ENCODE measurements around the gene CS. TPM values are rescaled to one million over a fixed set of nuclear protein-coding genes. Genes with fewer than 3 reads are reported as not detected.

The CS gene
- total RNA-seq, 1 experiment from 2014 or later, result 185 TPM

DNA sequence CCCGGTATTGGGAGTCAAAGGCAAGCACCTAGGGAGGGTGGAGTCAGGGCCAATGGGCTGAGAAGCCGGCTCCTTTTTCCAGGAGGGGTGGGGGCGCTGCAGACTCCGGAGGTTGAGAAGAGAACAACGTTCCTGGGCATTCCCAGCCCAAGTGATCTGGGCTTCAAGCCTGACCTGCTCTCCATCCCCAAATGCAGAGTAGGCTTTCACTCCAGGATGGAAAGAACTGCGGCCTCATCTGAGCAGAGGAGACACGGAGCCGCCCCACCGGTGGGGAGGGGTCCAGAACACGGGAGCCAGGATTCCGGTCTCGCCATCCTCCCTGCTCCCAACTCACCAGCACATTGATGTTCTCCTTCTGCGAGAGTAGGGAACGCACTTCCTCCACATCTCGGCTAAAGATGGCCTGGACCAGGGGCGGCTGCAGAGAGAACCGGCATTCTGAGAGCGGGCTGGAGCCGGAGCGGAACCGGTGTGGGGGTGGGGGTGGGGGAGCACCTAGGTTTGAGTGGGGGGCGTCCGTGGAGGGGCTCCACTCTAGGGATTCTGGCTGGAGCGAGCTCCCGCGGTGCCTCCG, 42.6 kb downstream of the CS start:
- Histone ChIP-seq H3K9me3 (replicated peaks) (no peaks in the 10 kb centered on the region), H3K4me1 (peaks cover 15% of the 10 kb centered on the region; the same call in 1 of the 2 replicates), H3K4me3 (peak overlapping the region; percentile 87), H3K36me3 (peaks cover 17% of the 10 kb centered on the region), H3K27me3 (no peaks in the 10 kb centered on the region), H3K27ac (peak overlapping the region; percentile 37; the same call in 1 of the 2 replicates)
- peak; percentile 38 to 58 for DNase-seq

DNA sequence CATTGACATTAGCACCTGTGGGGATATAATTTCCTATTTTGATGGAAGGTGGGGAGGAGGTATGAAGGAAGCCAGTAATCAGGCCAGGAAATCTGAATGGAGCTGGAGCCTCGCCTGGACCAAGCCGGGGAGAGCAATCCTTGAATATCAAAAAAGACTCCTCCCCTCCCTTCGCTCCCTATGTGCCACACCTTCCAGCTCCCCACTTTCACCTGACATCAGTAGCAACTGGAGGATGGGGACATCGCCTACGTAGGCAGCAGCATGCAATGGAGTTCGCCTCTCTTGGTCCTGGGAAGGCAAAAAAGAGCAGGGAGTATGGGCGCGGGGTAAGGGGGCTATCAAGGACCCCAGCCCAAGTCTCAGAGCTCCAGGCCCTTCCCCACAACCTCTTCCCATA, 43.1 kb downstream of the CS start:
- peaks cover 13% of the 10 kb centered on the region; the same call in 1 of the 2 replicates for H3K4me1 ChIP-seq
- H3K27ac ChIP-seq, result no peak overlapping the region
- H3K4me3 ChIP-seq, result peak overlapping the region; percentile 87
- H3K36me3 ChIP-seq, result peaks cover 17% of the 10 kb centered on the region
- H3K27me3 ChIP-seq, result no peaks in the 10 kb centered on the region
- no peak for DNase-seq
- no peaks in the 10 kb centered on the region for H3K9me3 ChIP-seq (replicated peaks)

- DNase-seq, result no peak
- H3K9me3 ChIP-seq (replicated peaks), result no peaks in the 10 kb centered on the region
- H3K27ac ChIP-seq, result no peak overlapping the region
Observed at GRCh38 chr12:56256326-56256960, 43.7 kb downstream of the CS start.

DNA sequence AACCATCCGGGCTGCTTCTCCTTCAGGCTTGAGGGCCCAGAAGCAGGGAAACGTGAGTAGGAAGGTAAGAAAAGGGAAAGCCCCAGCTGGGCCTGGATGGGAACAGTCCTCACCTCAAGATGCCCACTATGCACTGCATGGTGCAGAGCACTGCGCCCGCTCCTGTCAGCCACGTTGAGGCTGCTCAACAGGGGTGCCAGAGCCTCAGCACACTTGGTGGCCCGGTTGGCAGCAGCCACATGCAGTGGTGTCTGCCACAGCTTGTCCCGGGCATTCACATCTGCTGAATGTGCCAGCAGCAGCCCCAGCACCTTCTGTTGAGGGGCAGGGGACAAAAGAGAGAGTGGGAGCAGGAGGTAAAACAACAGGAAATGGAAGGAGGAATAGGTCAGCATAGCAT, 44.5 kb downstream of the CS start:
- H3K27me3 ChIP-seq, result no peaks in the 10 kb centered on the region
- H3K36me3 ChIP-seq, result peaks cover 26% of the 10 kb centered on the region
- no peak overlapping the region for H3K27ac ChIP-seq
- DNase-seq, result no peak
- H3K9me3 ChIP-seq (replicated peaks), result no peaks in the 10 kb centered on the region
- 0 out of 2 replicates have a peak, but pooled peaks cover 7% of the 10 kb centered on the region for H3K4me1 ChIP-seq
- H3K4me3 ChIP-seq, result no peak overlapping the region

More at GRCh38 chr12:56256326-56256960, 43.7 kb downstream of the CS start:
- peaks cover 9% of the 10 kb centered on the region; the same call in 1 of the 2 replicates for H3K4me1 ChIP-seq
- H3K27me3 ChIP-seq, result no peaks in the 10 kb centered on the region
- H3K36me3 ChIP-seq, result peaks cover 19% of the 10 kb centered on the region
- no peak overlapping the region for H3K4me3 ChIP-seq

DNA sequence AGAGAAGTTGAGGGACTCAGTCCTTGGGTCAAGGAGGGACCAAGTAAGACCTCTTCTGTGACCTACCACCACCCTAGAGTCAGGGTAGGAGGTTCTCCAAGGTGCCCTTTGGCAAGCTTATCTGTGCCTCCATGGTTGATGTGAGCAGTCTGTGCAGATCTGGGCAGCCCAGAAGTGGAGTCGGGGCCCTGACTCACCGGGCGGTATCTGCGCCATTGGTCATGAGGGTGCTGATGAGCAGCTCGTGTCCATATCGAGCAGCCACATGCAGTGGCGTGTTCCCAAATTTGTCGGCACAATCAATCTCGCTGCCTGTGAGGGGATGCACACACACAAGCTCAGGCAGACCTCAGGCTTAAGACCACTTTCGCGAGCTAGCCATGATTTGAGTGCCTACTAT, 47.0 kb downstream of the CS start:
- no peak overlapping the region for H3K27ac ChIP-seq
- H3K27me3 ChIP-seq, result no peaks in the 10 kb centered on the region
- 0 out of 2 replicates have a peak, but pooled peaks cover 7% of the 10 kb centered on the region for H3K4me1 ChIP-seq
- DNase-seq, result no peak
- H3K4me3 ChIP-seq, result no peak overlapping the region
- no peaks in the 10 kb centered on the region for H3K9me3 ChIP-seq (replicated peaks)
- H3K36me3 ChIP-seq, result peaks cover 45% of the 10 kb centered on the region

DNA sequence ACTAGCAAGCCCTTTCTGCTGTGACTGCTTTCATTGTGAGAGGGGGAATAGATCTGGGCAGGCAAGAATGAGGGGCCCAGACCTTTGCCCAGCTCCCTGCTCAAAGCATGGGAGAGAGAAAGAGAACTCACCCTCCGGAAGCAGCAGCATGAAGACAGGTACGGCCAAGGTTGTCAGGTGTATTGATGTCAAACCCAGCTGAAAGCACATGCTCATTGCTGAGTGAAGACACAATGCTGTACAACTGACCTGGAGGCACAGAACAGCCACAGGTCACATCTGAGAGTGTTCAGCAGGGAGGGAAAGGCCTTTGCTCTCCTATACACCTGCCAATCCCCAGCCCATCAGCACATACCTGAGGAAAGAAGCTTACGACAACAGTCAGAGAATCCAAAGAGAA, 47.5 kb downstream of the CS start:
- Histone ChIP-seq H3K27ac (no peak overlapping the region), H3K27me3 (no peaks in the 10 kb centered on the region), H3K4me3 (no peak overlapping the region), H3K4me1 (0 out of 2 replicates have a peak, but pooled peaks cover 7% of the 10 kb centered on the region), H3K36me3 (peaks cover 45% of the 10 kb centered on the region), H3K9me3 (replicated peaks) (no peaks in the 10 kb centered on the region)
- no peak for DNase-seq

- no peak for DNase-seq
- Histone ChIP-seq H3K4me3 (no peak overlapping the region), H3K36me3 (peaks cover 62% of the 10 kb centered on the region), H3K4me1 (no peaks in the 10 kb centered on the region), H3K27me3 (no peaks in the 10 kb centered on the region), H3K9me3 (replicated peaks) (no peaks in the 10 kb centered on the region), H3K27ac (no peak overlapping the region)
Observed at GRCh38 chr12:56248711-56249110, 51.4 kb downstream of the CS start.

DNA sequence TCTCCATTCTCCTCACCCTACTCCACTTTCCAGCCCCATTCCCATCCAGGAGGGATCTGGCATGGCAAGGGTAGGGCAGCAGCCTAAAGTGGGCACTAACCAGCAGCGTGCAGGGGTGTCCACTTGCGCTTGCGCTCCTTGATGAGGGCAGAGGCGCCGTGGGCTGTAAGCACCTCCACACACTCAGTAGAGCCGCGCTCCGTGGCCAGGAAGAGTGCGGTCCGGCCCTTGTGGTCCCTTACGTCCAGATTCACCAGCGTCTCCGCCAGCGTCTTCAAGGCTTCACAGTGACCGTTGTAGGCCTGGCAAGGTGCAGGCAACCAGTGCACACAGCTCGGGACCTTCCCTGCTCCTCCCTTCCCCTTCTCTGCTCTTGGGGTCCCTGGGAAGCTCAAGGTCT, 52.2 kb downstream of the CS start:
- no peaks in the 10 kb centered on the region for H3K27me3 ChIP-seq
- H3K36me3 ChIP-seq, result peaks cover 63% of the 10 kb centered on the region
- H3K9me3 ChIP-seq (replicated peaks), result no peaks in the 10 kb centered on the region
- DNase-seq, result no peak
- H3K4me3 ChIP-seq, result no peak overlapping the region
- no peak overlapping the region for H3K27ac ChIP-seq
- no peaks in the 10 kb centered on the region for H3K4me1 ChIP-seq

- no peak overlapping the region for H3K27ac ChIP-seq
- no peaks in the 10 kb centered on the region for H3K27me3 ChIP-seq
- peaks cover 62% of the 10 kb centered on the region for H3K36me3 ChIP-seq
- H3K4me1 ChIP-seq, result no peaks in the 10 kb centered on the region
- no peaks in the 10 kb centered on the region for H3K9me3 ChIP-seq (replicated peaks)
- DNase-seq, result no peak
- H3K4me3 ChIP-seq, result no peak overlapping the region
Observed at GRCh38 chr12:56244494-56244893, 55.6 kb downstream of the CS start.

DNA sequence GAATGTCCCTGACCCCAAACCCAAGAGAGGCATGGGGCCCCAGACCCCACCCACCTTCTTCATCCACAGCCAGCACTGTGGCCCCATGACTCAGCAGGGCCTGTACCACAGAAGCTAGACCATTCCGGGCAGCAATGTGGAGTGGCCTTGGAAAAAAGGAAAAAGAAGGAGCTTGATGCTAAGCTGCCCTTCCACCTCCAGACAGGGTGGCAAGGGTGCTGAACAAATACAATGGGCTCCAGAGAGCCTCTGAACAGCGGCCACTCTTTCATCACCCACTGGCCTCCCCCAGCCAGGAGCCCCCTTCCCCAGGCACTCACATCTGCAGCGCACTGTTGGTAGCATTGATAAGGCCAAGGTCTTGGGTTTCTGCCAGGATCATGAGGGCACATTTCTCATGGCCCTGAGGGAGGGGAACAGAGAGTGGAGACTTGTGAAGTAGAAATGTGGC, 56.4 kb downstream of the CS start:
- no peaks in the 10 kb centered on the region for H3K4me1 ChIP-seq
- no peak overlapping the region for H3K4me3 ChIP-seq
- peaks cover 55% of the 10 kb centered on the region for H3K36me3 ChIP-seq
- H3K27me3 ChIP-seq, result no peaks in the 10 kb centered on the region
- H3K27ac ChIP-seq, result no peak overlapping the region
- DNase-seq, result no peak
- no peaks in the 10 kb centered on the region for H3K9me3 ChIP-seq (replicated peaks)

- no peak for DNase-seq
- H3K36me3 ChIP-seq, result peaks cover 52% of the 10 kb centered on the region
Observed at GRCh38 chr12:56242986-56243385, 57.1 kb downstream of the CS start.

GRCh38 chr12:56241424-56242303, 58.5 kb downstream of the CS start:
- H3K36me3 ChIP-seq, result peaks cover 52% of the 10 kb centered on the region
- DNase-seq, result no peak
- no peak overlapping the region for H3K4me3 ChIP-seq
- no peak overlapping the region for H3K27ac ChIP-seq
- H3K27me3 ChIP-seq, result no peaks in the 10 kb centered on the region
- H3K4me1 ChIP-seq, result no peaks in the 10 kb centered on the region
- no peaks in the 10 kb centered on the region for H3K9me3 ChIP-seq (replicated peaks)

More at GRCh38 chr12:56242986-56243385, 57.1 kb downstream of the CS start:
- H3K4me3 ChIP-seq, result no peak overlapping the region
- H3K27me3 ChIP-seq, result no peaks in the 10 kb centered on the region
- H3K4me1 ChIP-seq, result no peaks in the 10 kb centered on the region
- H3K27ac ChIP-seq, result no peak overlapping the region
- H3K9me3 ChIP-seq (replicated peaks), result no peaks in the 10 kb centered on the region

DNA sequence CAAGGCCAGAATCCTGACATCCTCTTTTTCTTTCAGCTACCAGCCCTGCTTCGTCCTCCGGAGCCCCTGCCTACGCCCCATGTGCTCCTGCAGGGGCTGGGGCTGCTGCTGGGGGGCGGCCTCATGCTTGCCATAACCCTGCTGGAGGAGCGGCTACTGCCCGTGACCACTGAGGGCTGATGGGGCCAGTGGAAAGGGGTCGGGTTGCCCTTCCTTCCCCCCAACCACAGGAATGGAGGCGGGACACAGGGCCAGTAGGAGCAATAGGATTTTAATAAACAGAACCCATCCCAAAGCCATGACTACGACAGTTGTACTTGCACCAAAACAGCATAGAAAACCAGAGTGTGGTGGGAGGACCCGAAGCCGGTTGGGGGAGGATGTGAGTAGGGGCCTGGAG, 62.6 kb downstream of the CS start:
- no peak overlapping the region for H3K27ac ChIP-seq
- no peaks in the 10 kb centered on the region for H3K9me3 ChIP-seq (replicated peaks)
- no peaks in the 10 kb centered on the region for H3K4me1 ChIP-seq
- no peak overlapping the region for H3K4me3 ChIP-seq
- no peak for DNase-seq
- H3K36me3 ChIP-seq, result peaks cover 14% of the 10 kb centered on the region
- no peaks in the 10 kb centered on the region for H3K27me3 ChIP-seq

- Histone ChIP-seq H3K9me3 (replicated peaks) (no peaks in the 10 kb centered on the region), H3K4me3 (no peak overlapping the region), H3K36me3 (peaks cover 10% of the 10 kb centered on the region), H3K27me3 (no peaks in the 10 kb centered on the region), H3K27ac (no peak overlapping the region), H3K4me1 (no peaks in the 10 kb centered on the region)
- no peak for DNase-seq
Observed at GRCh38 chr12:56236985-56237384, 63.1 kb downstream of the CS start.

- Histone ChIP-seq H3K27me3 (no peaks in the 10 kb centered on the region), H3K4me1 (no peaks in the 10 kb centered on the region), H3K27ac (no peak overlapping the region), H3K9me3 (replicated peaks) (no peaks in the 10 kb centered on the region), H3K36me3 (peaks cover under 1% of the 10 kb centered on the region), H3K4me3 (no peak overlapping the region)
- DNase-seq, result no peak
Observed at GRCh38 chr12:56236091-56236490, 64.0 kb downstream of the CS start.

All from SJCRH30 (cell line).